Fibroblast of the aortic adventitia (primary cell): ENCODE results near the gene SPTAN1. TPM values are rescaled to one million over a fixed set of nuclear protein-coding genes. Genes with fewer than 3 reads are reported as not detected.

Source experiments
- DNase-seq: peaks from one replicate; pipeline ENCODE4 v3.0.0-alpha.2; 2010; ENCODE audit warnings: low read depth
- H3K4me3 ChIP-seq: 2 replicates; pipeline ENCODE4 v1.5.1; 2011; ENCODE audit warnings: low read depth, mild to moderate bottlenecking, control low read depth, low read length, moderate library complexity
- total RNA-seq: library from RNA; depleted of rRNA; stranded (reverse); fragments of >200 nt; gene quantifications from 2 replicates; pipeline ENCODE4 v1.2.3, GENCODE V29; 2012; ENCODE audit warnings: low replicate concordance
- TF ChIP-seq, protein P1 (sequence below): IDR thresholded peaks from 2 replicates; pipeline ENCODE4 v1.5.1; 2011; ENCODE audit warnings: mild to moderate bottlenecking, low read length, control low read depth, inconsistent platforms; ENCODE audit not compliant: insufficient read depth

Gene SPTAN1
- total RNA-seq, 1 donor: 287 TPM

DNA sequence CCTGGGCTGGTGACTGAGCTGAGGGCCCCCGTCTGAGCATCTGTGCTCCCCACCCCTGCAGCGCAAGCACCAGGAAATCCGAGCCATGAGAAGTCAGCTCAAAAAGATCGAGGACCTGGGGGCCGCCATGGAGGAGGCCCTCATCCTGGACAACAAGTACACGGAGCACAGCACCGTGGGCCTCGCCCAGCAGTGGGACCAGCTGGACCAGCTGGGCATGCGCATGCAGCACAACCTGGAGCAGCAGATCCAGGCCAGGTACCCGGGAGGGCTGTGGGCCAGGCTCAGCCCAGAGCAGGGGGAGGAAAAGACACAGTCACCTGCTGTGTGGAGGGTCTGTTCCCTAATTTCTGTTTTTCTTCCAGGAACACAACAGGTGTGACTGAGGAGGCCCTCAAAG, 79.7 kb downstream of the SPTAN1 start:
- no peak for DNase-seq
- TF ChIP-seq, protein P1, sequence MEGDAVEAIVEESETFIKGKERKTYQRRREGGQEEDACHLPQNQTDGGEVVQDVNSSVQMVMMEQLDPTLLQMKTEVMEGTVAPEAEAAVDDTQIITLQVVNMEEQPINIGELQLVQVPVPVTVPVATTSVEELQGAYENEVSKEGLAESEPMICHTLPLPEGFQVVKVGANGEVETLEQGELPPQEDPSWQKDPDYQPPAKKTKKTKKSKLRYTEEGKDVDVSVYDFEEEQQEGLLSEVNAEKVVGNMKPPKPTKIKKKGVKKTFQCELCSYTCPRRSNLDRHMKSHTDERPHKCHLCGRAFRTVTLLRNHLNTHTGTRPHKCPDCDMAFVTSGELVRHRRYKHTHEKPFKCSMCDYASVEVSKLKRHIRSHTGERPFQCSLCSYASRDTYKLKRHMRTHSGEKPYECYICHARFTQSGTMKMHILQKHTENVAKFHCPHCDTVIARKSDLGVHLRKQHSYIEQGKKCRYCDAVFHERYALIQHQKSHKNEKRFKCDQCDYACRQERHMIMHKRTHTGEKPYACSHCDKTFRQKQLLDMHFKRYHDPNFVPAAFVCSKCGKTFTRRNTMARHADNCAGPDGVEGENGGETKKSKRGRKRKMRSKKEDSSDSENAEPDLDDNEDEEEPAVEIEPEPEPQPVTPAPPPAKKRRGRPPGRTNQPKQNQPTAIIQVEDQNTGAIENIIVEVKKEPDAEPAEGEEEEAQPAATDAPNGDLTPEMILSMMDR: no peak
- no peak overlapping the region for H3K4me3 ChIP-seq

DNA sequence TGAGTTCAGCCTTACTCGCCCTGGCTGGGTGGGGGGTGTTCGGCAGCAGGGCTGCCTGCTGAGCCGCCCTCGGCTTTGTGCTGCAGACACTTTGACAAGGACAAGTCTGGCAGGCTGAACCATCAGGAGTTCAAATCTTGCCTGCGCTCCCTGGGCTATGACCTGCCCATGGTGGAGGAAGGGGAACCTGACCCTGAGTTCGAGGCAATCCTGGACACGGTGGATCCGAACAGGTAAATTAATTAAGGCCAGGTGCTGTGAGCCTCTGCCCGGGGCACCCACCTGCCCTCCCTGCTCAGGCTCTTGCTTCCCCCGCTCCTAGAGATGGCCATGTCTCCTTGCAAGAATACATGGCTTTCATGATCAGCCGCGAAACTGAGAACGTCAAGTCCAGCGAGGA, 80.1 kb downstream of the SPTAN1 start:
- TF ChIP-seq, protein P1: no peak
- H3K4me3 ChIP-seq: no peak overlapping the region
- no peak for DNase-seq

DNA sequence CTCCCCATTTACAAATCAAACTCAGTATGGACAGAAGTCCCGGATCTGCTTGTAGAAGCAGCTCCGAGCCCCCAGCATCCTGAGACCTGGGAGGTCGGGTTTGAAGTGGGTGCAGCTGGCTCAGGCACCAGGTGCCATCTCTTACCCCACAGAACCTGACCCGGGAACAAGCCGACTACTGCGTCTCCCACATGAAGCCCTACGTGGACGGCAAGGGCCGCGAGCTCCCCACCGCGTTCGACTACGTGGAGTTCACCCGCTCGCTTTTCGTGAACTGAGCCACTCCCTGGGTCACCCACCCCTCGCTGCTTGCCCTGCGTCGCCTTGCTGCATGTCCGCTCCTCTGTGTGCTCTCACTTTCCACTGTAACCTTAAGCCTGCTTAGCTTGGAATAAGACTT, 80.7 kb downstream of the SPTAN1 start:
- H3K4me3 ChIP-seq: no peak overlapping the region
- no peak for DNase-seq
- TF ChIP-seq, protein P1: no peak

DNA sequence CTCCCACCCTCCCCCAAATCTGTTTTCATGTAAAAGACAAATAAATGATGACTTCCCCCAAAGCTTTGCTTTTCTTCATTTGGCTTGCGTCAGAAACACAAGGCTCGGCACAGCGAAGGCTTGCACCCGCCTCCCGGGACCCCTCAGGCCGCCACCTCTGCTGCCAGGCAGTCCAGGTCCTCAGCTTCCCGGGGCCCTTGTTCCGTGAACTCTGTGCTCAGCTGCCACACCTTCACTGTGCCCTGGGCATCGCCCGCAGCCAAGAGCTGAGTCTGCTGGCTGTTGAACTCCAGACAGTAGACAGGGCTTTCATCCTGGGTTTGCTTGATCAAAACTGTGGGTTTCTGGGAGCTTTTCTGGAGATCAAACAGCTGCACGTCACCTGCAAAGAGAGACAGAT, 81.2 kb downstream of the SPTAN1 start:
- TF ChIP-seq, protein P1: no peak
- no peak for DNase-seq
- H3K4me3 ChIP-seq: no peak overlapping the region

DNA sequence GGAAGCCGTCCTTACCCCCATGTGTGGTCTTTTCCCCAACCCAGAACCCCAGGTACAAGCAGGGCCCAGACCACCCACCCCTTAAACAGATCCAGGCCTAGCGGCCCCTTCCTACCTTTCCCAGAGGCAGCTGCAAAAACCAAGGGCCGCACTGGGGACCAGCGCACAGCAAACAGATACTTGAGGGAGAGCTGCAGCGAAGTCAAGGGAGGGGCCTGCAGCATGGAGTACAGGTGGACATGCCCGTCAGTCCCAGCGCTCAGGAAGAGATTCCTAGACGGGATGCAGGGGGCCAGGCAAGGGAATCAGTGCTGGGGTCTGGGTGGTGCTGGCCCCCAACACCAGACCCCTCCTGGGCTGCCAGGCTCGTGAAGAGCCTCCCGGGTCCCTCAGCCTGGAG, 81.7 kb downstream of the SPTAN1 start:
- no peak overlapping the region for H3K4me3 ChIP-seq
- no peak for DNase-seq
- TF ChIP-seq, protein P1: no peak

DNA sequence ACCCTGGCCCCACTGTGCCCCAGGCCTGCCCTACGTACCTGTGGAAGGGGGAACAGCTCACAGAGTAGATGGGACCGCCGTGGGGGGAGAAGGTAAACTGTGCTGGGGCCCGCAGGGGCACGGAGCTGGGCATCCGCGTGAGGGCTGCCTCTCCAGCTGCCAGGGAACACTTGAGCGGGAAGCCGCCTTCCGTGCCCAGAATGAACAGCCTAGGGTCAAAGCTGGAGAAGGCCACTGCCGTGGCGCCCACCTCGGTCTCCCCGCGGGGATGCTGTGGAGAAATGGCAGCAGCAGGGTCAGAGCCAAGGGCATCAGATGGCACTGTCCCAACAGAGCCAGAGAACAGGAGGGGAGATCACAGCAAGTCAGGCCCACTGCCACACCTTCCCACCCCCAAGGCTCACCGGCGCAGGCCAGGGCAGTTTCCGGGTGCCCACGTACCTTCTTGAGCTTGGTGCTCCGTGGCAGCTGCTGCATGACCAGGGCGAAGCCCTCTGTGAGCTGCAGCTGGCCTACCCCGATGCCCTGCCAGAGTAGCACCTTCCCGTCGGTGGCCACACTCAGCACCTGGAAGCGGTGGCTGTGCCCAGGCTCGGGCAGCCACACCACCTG, 82.4 kb downstream of the SPTAN1 start:
- TF ChIP-seq, protein P1: no peak
- H3K4me3 ChIP-seq: no peak overlapping the region
- no peak for DNase-seq

DNA sequence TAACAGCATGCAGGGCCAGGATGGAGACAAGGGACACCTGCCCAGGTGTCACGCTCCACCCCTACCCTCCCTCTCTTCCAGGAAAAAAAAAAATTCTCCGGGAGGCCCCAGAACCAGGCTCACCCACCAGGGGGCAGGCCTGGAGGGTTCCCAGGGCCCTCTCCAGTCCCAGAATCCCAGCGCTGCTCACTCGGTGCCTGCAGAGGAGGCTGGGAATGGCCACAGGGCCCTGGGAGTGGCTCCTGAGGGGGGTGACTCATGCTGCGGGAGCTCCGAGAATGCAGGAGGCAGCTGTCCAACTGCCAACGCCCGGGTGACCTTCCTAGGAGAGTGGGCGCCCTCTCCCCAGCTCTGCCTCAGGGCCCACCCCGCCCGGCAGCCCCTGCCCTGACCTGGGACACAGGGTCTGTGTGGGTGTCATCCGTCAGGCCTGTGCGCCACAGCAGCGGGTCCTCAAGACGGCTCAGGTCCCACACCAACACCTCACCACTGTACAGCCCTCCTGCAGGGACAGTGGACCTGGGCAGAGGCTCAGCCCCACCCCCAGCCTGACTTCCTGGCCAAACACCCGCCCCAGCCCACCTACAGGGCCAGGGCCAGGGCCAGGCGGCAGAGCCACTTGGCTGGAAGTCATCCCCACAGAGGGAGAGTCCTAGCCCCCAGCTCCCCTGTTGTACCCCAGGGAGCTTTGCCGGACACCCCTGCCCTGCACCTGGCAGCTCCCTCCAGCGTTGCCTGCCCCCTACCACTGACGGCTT, 83.1 kb downstream of the SPTAN1 start:
- TF ChIP-seq, protein P1: peak; percentile 85
- no peak overlapping the region for H3K4me3 ChIP-seq
- peak; percentile 96 for DNase-seq
